ENCODE measurements around the gene TPI1. TPM values are rescaled to one million over a fixed set of nuclear protein-coding genes. Genes with fewer than 3 reads are reported as not detected.

The TPI1 gene
- total and polyA plus RNA-seq, 2 experiments from 2014 or later = 571 to 891 TPM

GRCh38 chr12:6836851-6837250 is 30.5 kb upstream of the TPI1 start:
- Histone ChIP-seq H3K4me2 (no peak overlapping the region), H3K27me3 (no peaks in the 10 kb centered on the region), H2AFZ (no peak overlapping the region), H3K9me3 (ENCODE audit: low read depth) (no peaks in the 10 kb centered on the region), H3K36me3 (replicated peaks; ENCODE audit: insufficient read depth, low read depth) (no peaks in the 10 kb centered on the region), H3K4me1 (ENCODE audit: insufficient read depth) (no peaks in the 10 kb centered on the region), H3K79me2 (no peaks in the 10 kb centered on the region), H3K4me3 (no peak overlapping the region), H3K9me2 (replicated peaks; ENCODE audit: insufficient read depth) (no peaks in the 10 kb centered on the region), H4K20me1 (ENCODE audit: insufficient read depth, poor library complexity, severe bottlenecking) (no peaks in the 10 kb centered on the region), H3K27ac (no peak overlapping the region)
- DNase-seq (ENCODE audit: low spot score) = no peak
- TF ChIP-seq EZH2phosphoT487 (IDR thresholded peaks at IDR 0.05; ENCODE audit: low read depth, severe bottlenecking, unreplicated experiment) (no peak), CTCF (IDR thresholded peaks at IDR 0.05; ENCODE audit: poor library complexity) (no peak), EZH2 (IDR thresholded peaks at IDR 0.05; ENCODE audit: borderline replicate concordance) (no peak)
- WGBS (ENCODE audit: low lambda C conversion rate, missing lambda C conversion rate) = 93% methylated on average over 16 of the region's 16 CpGs

- Histone ChIP-seq H3K9me2 (replicated peaks; ENCODE audit: insufficient read depth) (no peaks in the 10 kb centered on the region), H3K79me2 (no peaks in the 10 kb centered on the region), H3K27ac (no peak overlapping the region), H3K4me3 (no peak overlapping the region), H3K4me2 (no peak overlapping the region), H3K4me1 (ENCODE audit: insufficient read depth) (no peaks in the 10 kb centered on the region), H4K20me1 (ENCODE audit: insufficient read depth, poor library complexity, severe bottlenecking) (no peaks in the 10 kb centered on the region), H3K9me3 (ENCODE audit: low read depth) (no peaks in the 10 kb centered on the region), H3K27me3 (no peaks in the 10 kb centered on the region), H2AFZ (no peak overlapping the region), H3K36me3 (replicated peaks; ENCODE audit: insufficient read depth, low read depth) (no peaks in the 10 kb centered on the region)
- TF ChIP-seq CTCF (IDR thresholded peaks at IDR 0.05; ENCODE audit: poor library complexity) (no peak), EZH2phosphoT487 (IDR thresholded peaks at IDR 0.05; ENCODE audit: low read depth, severe bottlenecking, unreplicated experiment) (no peak), EZH2 (IDR thresholded peaks at IDR 0.05; ENCODE audit: borderline replicate concordance) (no peak)
- 95% methylated on average over 25 of the region's 26 CpGs for WGBS (ENCODE audit: low lambda C conversion rate, missing lambda C conversion rate)
- no peak for DNase-seq (ENCODE audit: low spot score)
Observed at GRCh38 chr12:6837370-6838060, 29.8 kb upstream of the TPI1 start.

GRCh38 chr12:6838854-6839253 is 28.5 kb upstream of the TPI1 start:
- Histone ChIP-seq H3K36me3 (replicated peaks; ENCODE audit: insufficient read depth, low read depth) (no peaks in the 10 kb centered on the region), H3K9me2 (replicated peaks; ENCODE audit: insufficient read depth) (no peaks in the 10 kb centered on the region), H4K20me1 (ENCODE audit: insufficient read depth, poor library complexity, severe bottlenecking) (no peaks in the 10 kb centered on the region), H3K27me3 (no peaks in the 10 kb centered on the region), H3K27ac (no peak overlapping the region), H3K4me2 (no peak overlapping the region), H2AFZ (no peak overlapping the region), H3K4me1 (ENCODE audit: insufficient read depth) (no peaks in the 10 kb centered on the region), H3K79me2 (no peaks in the 10 kb centered on the region), H3K4me3 (no peak overlapping the region), H3K9me3 (ENCODE audit: low read depth) (no peaks in the 10 kb centered on the region)
- no peak for TF ChIP-seq EZH2 (IDR thresholded peaks at IDR 0.05; ENCODE audit: borderline replicate concordance)
- no peak for TF ChIP-seq EZH2phosphoT487 (IDR thresholded peaks at IDR 0.05; ENCODE audit: low read depth, severe bottlenecking, unreplicated experiment)
- no peak for TF ChIP-seq CTCF (IDR thresholded peaks at IDR 0.05; ENCODE audit: poor library complexity)
- 96% methylated on average over 15 of the region's 16 CpGs for WGBS (ENCODE audit: low lambda C conversion rate, missing lambda C conversion rate)
- DNase-seq (ENCODE audit: low spot score) = no peak

Data from hepatocyte (in vitro differentiated cells).